Prostate gland (tissue), 2 donors: ENCODE measurements around the gene CAPN5. TPM values are rescaled to one million over a fixed set of nuclear protein-coding genes. Genes with fewer than 3 reads are reported as not detected.

ENCODE experiments used
- DNase-seq: peaks from one replicate; pipeline ENCODE4 v3.0.0-alpha.2; 2019; ENCODE audit warnings: low spot score
- H3K27ac ChIP-seq, 2 donors: fragments of 200-600 bp; sonication (generic); 2 replicates each; pipeline ENCODE4 v1.5.1; 2017 to 2019
- H3K27me3 ChIP-seq: fragments of 200-600 bp; sonication (generic); replicated peaks from 2 replicates; pipeline ENCODE4 v1.5.1; 2019; ENCODE audit not compliant: insufficient read depth
- H3K36me3 ChIP-seq, 2 donors: fragments of 200-600 bp; sonication (generic); 1 replicate in 1 of 2; 2 replicates in 1 of 2; pipeline versions ENCODE4 v1.5.1 to v1.8.1; 2017 to 2019
- H3K4me1 ChIP-seq: fragments of 200-600 bp; sonication (generic); replicated peaks from 2 replicates; pipeline ENCODE4 v1.5.1; 2019
- H3K4me3 ChIP-seq, 2 donors: fragments of 200-600 bp; sonication (generic); 2 replicates each; pipeline ENCODE4 v1.5.1; 2017 to 2019
- H3K9me3 ChIP-seq: fragments of 200-600 bp; sonication (generic); 2 replicates; pipeline ENCODE4 v1.5.1; 2017
- CTCF ChIP-seq, 4 experiments: fragments of 200-600 bp in 2 of 4; fragments of 450-650 bp in 2 of 4; sonication (generic) in 2 of 4; IDR thresholded peaks; 1 replicate in 3 of 4; 2 replicates in 1 of 4; pipeline ENCODE4 v1.5.1; 2016 to 2019; ENCODE audit warnings: antibody characterized with exemption in 4 of 4, mild to moderate bottlenecking in 2 of 4, moderate library complexity in 2 of 4
- POLR2A ChIP-seq: fragments of 450-650 bp; IDR thresholded peaks from one replicate; pipeline ENCODE4 v1.6.1; 2016; ENCODE audit warnings: antibody characterized with exemption, mild to moderate bottlenecking
- POLR2AphosphoS5 ChIP-seq: sonication (generic); formaldehyde crosslinking; IDR thresholded peaks from one replicate; pipeline ENCODE4 v1.6.1; 2017; ENCODE audit warnings: antibody characterized with exemption
- WGBS: methylation state at CpG from one replicate; pipeline ENCODE4 v1.1.5; 2018; 5-methylcytosine and 5-hydroxymethylcytosine counted together
- intact Hi-C: fragments of 100-400 bp; cut with DNase I; formaldehyde crosslinking; loops from one replicate; pipeline ENCODE4 v1.14.2; 2022
- total RNA-seq, 2 donors: library from RNA; depleted of rRNA; stranded (reverse); fragments of >200 nt; gene quantifications; one replicate each; pipeline ENCODE4 v1.1.0, GENCODE V29; 2016

CAPN5 gene
- total RNA-seq, 2 donors from 2014 or later, result 28.6 to 83.5 TPM

- peaks cover 0 to 6% of the 10 kb centered on the region in 2 donors for H3K36me3 ChIP-seq
- intact Hi-C loops, result no loop called here
- WGBS, result 93% methylated on average over 17 of the region's 17 CpGs
- H3K4me1 ChIP-seq, result no peaks in the 10 kb centered on the region
- H3K27ac ChIP-seq, result no peak overlapping the region
- DNase-seq, result no peak
- no peak overlapping the region for H3K4me3 ChIP-seq
- no peaks in the 10 kb centered on the region for H3K9me3 ChIP-seq
- H3K27me3 ChIP-seq, result no peaks in the 10 kb centered on the region
- TF ChIP-seq POLR2AphosphoS5, result no peak
- no peak for TF ChIP-seq CTCF (IDR thresholded peaks at IDR 0.05)
- no peak for TF ChIP-seq POLR2A
Observed at GRCh38 chr11:77118086-77118485, 51.3 kb downstream of the CAPN5 start.

GRCh38 chr11:77118971-77119370, 52.2 kb downstream of the CAPN5 start:
- DNase-seq, result no peak
- TF ChIP-seq CTCF (IDR thresholded peaks at IDR 0.05) (no peak), POLR2A (no peak), POLR2AphosphoS5 (no peak)
- intact Hi-C loops, result no loop called here
- peaks cover 0 to 6% of the 10 kb centered on the region in 2 donors for H3K36me3 ChIP-seq
- no peaks in the 10 kb centered on the region for H3K4me1 ChIP-seq
- no peaks in the 10 kb centered on the region for H3K9me3 ChIP-seq
- no peak overlapping the region for H3K27ac ChIP-seq
- no peaks in the 10 kb centered on the region for H3K27me3 ChIP-seq
- WGBS, result 89% methylated on average over 12 of the region's 12 CpGs
- H3K4me3 ChIP-seq, result no peak overlapping the region

DNA sequence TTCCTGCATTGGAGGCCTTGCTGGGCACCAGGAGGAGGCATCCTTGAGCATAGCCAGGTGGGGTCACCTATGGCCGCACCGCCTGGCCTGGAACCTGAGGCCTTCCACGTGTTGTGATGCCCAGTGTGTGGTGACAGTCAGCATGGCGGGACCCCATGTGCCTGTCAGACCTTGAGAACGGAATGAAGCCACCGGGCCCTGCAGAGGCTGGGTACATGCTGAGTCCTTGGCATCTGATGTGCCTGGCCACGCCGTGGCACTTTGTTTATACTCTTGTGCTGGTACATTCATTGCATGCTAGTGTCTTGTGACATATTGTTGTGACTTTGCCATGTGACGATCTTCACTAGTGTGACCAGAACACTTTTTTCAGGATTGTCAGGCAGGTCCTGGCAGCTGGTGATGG, 52.8 kb downstream of the CAPN5 start:
- Histone ChIP-seq H3K27ac (no peak overlapping the region), H3K9me3 (no peaks in the 10 kb centered on the region), H3K27me3 (no peaks in the 10 kb centered on the region), H3K4me3 (no peak overlapping the region), H3K36me3 (peaks cover 0 to 6% of the 10 kb centered on the region in 2 donors), H3K4me1 (no peaks in the 10 kb centered on the region)
- no peak for TF ChIP-seq CTCF (IDR thresholded peaks at IDR 0.05)
- no peak for TF ChIP-seq POLR2A
- TF ChIP-seq POLR2AphosphoS5, result no peak
- intact Hi-C loops, result no loop called here
- WGBS, result 95% methylated on average over 9 of the region's 9 CpGs
- no peak for DNase-seq

DNA sequence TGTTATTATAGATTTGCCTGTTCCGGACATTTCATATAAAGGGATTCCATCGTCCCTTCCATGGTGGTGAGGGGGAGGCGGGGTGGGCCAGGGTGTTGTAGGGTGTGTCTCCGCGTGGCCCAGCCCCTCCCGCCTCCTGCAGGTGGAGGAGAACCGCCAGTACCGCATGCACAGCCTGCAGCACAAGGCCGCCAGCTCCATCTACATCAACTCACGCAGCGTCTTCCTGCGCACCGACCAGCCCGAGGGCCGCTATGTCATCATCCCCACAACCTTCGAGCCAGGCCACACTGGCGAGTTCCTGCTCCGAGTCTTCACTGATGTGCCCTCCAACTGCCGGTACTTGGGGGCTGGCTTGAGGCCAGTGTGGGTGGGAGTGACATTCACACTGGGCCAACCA, 53.8 kb downstream of the CAPN5 start:
- H3K9me3 ChIP-seq, result no peaks in the 10 kb centered on the region
- TF ChIP-seq CTCF (IDR thresholded peaks at IDR 0.05) (no peak), POLR2AphosphoS5 (no peak), POLR2A (no peak)
- 92% methylated on average over 19 of the region's 19 CpGs for WGBS
- no peak for DNase-seq
- no peaks in the 10 kb centered on the region for H3K4me1 ChIP-seq
- H3K27ac ChIP-seq, result no peak overlapping the region
- no peaks in the 10 kb centered on the region for H3K27me3 ChIP-seq
- peaks cover 0 to 6% of the 10 kb centered on the region in 2 donors for H3K36me3 ChIP-seq
- H3K4me3 ChIP-seq, result no peak overlapping the region
- intact Hi-C loops, result no loop called here

DNA sequence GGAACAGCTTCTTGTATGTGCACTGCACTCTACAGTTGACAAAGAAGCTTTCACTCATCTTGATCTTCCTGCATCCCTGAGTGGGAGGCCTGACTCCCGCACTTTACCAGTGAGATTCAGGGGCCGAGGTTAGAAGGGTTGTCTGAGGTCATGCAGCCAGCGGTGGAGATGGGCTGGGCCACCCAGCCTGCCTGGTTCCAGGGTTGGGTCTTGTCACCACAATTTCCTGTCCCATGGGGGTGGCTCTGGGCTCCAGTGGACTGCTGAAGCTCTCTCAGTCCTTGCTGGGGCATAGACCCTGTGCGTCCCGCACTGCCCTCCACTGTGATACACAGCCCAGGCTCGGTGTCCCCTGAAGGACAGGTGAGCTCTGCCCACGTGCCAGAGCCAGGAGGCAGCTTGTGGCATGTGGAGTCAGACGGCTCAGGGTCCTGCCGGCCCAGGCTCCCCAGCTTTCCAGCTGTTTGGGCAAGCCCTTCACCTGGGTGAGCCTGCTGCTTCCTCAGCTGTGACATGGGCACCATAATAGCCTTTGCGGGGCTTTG, 54.4 kb downstream of the CAPN5 start:
- intact Hi-C loops, result no loop called here
- WGBS, result 84% methylated on average over 10 of the region's 10 CpGs
- Histone ChIP-seq H3K4me3 (no peak overlapping the region), H3K9me3 (no peaks in the 10 kb centered on the region), H3K4me1 (no peaks in the 10 kb centered on the region), H3K27me3 (no peaks in the 10 kb centered on the region), H3K36me3 (peaks cover 0 to 6% of the 10 kb centered on the region in 2 donors), H3K27ac (no peak overlapping the region)
- TF ChIP-seq POLR2AphosphoS5 (no peak), CTCF (IDR thresholded peaks at IDR 0.05) (no peak), POLR2A (no peak)
- DNase-seq, result no peak
